Hindlimb muscle (tissue), 1 donor: ENCODE data around the gene GRK2. TPM values are rescaled to one million over a fixed set of nuclear protein-coding genes. Genes with fewer than 3 reads are reported as not detected.

Experiments used
- DNase-seq: peaks from one replicate; pipeline ENCODE4 v3.0.0-alpha.2; 2013
- polyA plus RNA-seq: library from polyadenylated mRNA; unstranded; fragments of 120-200 nt; gene quantifications from one replicate; pipeline ENCODE4 v1.2.1, GENCODE V29; 2013; ENCODE audit not compliant: insufficient read length

GRK2 gene
- polyA plus RNA-seq, 1 donor, result 61.1 TPM

DNA sequence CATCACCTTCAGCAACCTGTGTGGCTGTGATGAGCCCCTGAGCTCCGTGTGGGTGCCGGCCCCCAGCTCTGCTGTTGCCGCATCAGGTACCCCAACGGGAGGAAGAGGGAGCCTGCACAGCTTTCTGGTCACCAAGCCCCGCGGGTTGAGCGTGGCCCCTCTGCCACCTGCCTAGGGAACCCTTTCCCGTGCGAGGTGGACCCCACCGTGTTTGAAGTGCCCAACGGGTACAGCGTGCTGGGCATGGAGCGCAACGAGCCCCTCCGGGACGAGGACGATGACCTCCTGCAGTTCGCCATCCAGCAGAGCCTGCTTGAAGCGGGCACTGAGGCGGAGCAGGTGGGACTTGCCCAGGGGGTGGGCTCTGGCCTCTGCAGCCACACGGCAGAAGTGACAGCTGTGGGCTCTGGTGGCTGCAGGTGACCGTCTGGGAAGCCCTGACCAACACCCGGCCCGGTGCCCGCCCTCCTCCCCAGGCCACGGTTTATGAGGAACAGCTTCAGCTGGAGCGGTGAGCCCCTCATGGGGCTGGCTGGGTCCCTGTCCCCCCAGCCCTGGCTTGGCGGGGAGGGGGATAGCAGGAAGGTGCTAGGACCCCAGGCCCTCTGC, 35.1 kb downstream of the GRK2 start:
- no peak for DNase-seq

DNA sequence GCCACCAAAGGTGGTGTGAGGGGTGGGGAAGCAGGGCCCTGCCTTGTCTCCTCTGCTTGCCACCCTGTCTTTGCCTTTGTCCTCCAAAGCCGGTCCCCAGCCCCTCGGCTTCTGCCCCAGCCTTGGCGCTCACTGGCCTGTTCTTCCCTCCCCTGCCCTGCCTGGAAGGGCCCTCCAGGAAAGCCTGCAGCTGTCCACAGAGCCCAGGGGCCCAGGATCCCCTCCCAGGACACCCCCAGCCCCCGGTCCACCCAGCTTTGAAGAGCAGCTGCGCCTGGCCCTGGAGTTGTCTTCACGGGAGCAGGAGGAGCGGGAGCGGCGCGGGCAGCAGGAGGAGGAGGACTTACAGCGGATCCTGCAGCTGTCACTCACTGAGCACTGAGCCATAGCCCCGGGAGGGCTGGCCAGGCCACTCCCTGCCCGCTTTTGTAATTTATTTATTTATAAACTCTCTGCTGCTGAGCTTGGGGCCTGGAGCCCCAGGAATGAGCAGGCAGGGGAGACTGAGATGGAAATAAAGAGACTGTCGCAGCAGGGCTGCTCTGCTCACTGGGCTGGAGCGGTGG, 35.8 kb downstream of the GRK2 start:
- peak; percentile 48 for DNase-seq

DNA sequence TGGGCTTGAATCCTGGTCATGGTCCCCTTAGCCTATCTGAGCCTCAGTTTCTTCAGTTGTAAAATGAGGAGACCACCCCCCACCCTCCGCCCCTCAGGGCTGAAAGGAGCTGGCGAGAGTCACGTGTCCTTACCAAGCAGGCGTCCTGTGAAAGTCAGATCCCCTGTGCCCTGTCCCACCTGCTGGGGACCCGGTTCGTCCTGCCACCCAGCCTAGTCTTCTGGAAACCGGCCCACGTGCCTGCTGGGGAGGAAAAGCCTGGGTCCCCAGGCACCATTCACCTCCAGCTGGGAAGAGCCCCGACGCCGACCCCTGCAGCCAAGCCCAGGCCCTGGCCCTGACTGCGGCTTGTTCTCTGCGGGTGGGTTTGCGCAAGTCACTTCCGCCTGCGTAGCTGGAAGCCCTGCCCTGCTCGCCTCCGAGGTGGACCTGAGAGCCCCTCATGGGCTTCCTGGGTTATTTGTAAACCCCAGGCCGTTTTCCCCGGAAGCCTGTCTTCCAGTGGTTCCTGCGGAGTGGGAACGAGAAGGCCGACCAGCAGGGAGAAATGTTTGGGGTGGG, 36.4 kb downstream of the GRK2 start:
- DNase-seq, result no peak

DNA sequence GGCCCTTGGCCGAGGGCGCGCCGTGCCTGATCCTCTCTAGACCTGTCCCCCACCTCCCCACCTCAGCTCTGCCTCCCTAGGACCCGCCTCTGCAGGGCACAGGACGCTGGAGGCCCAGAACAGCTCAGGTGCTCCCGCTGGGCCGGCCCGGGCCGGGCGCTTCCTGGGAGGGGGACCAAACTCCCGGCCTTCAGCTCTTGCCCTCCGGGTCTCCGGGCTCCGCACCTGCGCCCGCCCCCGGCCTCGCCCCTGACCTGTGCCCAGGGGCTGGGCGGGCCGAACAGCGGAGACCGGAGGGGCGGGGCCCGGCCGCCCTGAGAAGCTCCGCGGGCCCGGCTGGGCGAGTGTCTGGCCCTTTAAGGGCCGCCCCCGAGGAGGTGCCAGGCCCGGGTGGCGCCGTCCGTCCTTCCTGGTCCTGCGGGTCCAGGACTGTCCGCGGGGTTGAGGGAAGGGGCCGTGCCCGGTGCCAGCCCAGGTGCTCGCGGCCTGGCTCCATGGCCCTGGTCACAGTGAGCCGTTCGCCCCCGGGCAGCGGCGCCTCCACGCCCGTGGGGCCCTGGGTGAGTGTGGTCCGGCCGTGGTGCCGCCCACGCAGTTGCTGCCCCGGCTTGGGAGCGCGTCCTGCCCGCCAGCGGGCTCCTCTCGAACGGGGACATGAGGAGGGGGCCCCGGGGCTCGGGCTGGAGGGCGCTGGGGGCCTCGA, 37.0 kb downstream of the GRK2 start, which contains the start of gene SSH3:
Gene SSH3, plus strand, starts transcription at position 399 of the 703 bp plus-strand sequence. Its CDS starts 96 bp downstream, at position 495.
- DNase-seq, result peak; percentile 64

DNA sequence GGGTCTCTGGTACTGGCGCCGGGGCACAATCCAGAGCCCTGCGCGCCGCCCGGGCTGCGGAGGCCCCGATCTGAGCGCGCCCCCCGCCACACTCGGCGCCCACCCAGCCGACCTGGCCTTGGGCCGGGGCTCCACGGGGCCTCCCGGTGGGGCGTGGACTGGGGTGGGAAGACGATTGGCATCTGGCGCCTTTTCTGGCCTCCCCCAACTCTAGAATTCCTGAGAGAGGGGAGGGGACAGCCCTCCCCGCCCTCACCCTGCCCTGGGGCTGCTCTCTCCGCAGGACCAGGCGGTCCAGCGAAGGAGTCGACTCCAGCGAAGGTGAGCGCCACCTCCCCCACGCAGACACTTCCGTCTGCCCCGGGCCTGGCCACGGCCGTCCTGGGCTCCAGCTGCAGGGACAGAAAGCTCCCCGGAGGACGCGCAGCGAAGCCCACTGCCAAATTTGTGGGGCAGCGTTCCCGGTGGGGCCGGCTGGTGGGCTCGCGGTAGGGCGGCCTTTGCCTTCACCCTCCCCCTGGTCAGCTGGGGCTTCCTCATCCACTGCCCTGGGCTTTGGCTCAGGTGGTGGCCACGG, 37.6 kb downstream of the GRK2 start:
- no peak for DNase-seq

DNA sequence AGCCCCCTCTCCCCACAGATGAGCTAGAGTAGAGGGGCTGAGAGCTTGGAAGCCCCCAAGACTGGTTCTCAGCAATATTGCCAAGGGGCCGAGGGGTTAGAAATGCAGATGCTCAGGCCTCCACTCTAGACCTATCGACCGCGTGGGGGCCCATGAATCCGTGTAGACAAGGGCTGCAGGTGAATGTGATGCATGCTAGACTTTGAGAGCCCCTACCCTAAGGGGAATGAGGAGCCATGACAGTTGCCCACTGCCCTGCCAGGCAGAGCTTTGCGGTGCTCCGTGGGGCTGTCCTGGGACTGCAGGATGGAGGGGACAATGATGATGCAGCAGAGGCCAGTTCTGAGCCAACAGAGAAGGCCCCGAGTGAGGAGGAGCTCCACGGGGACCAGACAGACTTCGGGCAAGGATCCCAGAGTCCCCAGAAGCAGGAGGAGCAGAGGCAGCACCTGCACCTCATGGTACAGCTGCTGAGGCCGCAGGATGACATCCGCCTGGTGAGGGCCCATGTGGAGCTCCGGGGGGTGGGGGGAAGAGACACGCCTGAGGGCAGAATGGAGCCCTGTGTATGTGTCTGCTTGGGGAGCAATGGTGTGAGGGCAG, 38.3 kb downstream of the GRK2 start:
- DNase-seq, result no peak

DNA sequence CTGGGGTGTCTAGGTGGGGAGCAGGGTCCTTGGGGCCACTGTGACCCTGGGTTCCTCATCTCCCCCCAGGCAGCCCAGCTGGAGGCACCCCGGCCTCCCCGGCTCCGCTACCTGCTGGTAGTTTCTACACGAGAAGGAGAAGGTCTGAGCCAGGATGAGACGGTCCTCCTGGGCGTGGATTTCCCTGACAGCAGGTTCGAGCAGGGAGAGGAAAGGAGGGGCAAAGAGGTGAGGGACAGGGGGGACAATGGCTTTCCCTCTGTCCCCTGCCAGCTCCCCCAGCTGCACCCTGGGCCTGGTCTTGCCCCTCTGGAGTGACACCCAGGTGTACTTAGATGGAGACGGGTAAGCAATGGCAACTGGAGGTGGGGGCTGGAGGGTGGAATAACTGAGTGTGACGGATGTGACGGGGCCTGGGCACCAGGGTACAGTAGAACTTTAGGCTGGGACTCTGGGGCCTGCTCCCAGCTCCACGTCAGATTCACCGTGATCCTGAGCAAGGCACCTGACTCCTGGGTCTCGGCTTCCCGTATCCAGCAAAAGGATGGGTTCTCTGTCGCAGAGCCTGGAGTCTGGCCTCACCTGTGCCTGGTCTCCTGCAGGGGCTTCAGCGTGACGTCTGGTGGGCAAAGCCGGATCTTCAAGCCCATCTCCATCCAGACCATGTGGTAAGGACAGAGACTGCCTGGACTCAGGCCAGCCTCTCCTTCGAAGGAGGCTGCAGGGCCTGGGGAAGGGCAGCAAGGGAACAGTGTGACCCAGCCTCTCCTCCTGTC, 40.7 kb downstream of the GRK2 start:
- DNase-seq, result no peak

DNA sequence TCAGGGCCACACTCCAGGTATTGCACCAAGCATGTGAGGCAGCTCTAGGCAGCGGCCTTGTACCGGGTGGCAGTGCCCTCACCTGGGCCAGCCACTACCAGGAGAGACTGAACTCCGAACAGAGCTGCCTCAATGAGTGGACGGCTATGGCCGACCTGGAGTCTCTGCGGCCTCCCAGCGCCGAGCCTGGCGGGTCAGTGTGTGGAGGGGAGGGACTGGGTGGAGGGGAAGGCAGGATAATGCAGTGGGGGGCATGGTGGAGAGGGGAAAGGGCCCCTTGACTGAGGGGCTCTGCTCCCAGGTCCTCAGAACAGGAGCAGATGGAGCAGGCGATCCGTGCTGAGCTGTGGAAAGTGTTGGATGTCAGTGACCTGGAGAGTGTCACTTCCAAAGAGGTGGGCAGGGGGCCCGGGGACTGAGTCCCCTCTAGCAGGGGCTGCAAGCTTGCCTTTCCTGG, 41.3 kb downstream of the GRK2 start:
- DNase-seq, result no peak

DNA sequence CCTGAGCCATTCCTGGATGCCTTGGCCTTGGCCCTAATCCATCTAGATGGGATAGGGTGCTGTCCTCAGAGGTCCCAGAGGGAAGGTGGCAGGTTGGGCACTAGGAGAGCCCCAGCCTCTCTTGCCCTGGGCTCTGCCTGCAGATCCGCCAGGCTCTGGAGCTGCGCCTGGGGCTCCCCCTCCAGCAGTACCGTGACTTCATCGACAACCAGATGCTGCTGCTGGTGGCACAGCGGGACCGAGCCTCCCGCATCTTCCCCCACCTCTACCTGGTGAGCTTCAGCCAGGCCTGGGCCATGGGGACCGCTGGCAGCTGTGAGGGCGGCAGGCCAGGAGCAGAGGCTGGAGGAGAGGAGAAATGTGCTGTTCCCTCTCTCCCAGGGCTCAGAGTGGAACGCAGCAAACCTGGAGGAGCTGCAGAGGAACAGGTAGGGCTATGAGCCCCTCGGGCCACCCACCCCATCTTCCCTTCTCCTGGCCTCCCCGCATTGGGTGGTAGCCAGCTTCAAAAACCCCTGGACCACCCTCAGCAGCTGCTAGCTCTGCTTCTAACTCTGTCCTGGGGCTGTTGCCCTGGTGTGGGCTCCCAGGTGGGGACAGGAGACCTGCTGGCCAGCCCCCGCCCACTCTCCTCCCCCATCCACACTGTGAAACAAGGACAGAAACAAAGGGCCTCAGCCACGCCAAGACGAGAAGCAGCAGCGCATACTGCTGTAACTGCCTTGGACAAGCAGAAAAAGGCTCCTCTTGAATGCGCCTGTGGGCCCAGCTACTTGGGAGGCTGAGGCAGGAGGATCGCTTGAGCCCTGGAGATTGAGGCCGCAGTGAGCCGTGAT, 42.0 kb downstream of the GRK2 start:
- DNase-seq, result no peak

DNA sequence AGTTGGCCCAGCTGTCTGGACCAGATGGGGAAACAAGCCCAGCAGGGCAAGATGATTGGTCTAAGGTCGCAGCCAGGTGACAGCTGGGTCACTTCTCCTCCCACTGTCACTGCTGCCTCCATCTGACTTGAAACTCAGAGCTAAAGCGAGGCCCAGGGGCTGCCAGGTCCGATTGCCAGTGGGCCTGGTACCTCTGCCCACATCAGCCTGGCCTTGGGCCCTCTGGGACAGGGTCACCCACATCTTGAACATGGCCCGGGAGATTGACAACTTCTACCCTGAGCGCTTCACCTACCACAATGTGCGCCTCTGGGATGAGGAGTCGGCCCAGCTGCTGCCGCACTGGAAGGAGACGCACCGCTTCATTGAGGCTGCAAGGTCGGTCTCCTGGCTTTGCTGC, 42.9 kb downstream of the GRK2 start:
- DNase-seq, result no peak

DNA sequence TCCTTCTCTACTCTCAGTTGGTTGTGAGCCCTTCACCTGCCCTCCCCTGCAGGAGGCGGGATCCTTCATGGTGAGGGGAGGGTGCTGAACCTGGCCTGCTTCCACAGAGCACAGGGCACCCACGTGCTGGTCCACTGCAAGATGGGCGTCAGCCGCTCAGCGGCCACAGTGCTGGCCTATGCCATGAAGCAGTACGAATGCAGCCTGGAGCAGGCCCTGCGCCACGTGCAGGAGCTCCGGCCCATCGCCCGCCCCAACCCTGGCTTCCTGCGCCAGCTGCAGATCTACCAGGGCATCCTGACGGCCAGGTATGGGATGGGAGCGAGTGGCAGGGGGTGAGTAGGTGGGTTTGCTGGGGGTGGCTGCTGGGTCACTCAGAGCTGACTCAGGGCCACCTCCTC, 43.4 kb downstream of the GRK2 start:
- no peak for DNase-seq

DNA sequence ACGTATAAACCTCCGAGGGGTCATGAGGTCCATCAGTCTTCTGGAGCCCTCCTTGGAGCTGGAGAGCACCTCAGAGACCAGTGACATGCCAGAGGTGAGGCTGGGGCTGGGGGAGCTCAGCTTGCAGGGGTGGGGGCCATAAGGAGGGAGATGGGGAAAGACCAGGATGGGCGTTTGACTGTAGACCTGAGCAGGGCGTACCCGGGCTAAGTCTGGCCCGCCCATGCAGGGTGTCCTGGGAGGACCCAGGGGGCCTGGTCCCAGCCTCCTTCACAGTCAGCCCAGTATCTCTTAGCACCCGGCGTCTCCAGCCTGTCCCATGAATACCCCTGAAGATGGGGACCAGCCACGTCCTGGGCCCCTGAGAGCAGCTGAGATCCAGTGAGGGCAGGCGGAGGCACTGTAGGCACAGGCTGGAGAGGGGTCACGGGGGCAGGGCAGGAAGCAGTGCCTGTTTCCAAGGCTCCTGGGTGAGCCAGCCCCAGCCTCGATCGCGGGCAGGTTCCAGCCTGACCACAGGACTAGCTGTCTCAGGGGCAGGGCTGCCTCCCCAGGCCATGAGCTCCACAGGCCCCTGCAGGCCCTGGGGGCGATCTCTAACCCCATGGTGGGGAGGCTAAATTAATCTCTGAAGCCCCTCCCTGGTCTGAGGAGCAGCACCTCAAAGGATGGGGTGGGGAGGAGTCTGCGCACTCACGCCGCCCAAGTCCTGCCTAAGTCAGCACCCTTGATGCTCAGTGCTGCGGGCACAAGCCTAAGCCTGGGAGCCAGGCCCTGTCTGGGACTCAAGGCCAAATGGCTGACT, 44.2 kb downstream of the GRK2 start:
- no peak for DNase-seq

DNA sequence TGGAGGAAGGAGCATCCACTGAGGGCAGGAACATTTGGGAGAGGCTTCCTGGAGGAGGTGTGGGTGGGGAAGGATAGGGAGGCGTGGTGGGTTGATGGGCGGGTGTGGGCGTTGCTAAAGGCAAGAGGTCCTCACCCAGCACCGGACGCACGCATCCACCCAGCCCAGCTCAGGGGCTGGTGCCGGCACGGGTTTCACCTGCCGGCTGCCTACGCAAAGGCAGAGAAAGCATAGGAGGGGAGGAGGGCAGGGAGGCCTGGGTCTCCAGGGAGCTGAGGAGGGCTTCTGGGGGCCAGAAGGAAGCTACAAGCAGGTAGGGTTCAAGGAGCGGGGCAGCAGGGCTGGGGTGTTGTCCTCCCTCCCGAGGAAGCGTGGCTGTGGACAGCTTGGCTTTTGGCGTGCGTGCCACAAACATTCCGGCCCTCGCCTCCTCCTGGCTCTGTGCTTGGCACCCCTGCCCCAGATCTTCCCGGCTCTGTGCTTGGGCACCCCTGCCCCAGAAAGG, 44.8 kb downstream of the GRK2 start:
- DNase-seq, result no peak

DNA sequence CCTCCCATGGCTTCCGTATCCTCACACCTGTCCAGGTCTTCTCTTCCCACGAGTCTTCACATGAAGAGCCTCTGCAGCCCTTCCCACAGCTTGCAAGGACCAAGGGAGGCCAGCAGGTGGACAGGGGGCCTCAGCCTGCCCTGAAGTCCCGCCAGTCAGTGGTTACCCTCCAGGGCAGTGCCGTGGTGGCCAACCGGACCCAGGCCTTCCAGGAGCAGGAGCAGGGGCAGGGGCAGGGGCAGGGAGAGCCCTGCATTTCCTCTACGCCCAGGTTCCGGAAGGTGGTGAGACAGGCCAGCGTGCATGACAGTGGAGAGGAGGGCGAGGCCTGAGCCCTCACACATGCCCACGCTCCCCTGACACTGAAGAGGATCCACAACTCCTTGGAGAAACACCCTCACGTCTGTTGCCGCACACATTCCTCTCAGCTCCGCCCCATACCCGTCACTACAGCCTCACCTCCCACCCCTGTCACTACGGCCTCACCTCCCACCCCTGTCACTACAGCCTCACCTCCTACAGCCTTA, 45.3 kb downstream of the GRK2 start:
- DNase-seq, result no peak

DNA sequence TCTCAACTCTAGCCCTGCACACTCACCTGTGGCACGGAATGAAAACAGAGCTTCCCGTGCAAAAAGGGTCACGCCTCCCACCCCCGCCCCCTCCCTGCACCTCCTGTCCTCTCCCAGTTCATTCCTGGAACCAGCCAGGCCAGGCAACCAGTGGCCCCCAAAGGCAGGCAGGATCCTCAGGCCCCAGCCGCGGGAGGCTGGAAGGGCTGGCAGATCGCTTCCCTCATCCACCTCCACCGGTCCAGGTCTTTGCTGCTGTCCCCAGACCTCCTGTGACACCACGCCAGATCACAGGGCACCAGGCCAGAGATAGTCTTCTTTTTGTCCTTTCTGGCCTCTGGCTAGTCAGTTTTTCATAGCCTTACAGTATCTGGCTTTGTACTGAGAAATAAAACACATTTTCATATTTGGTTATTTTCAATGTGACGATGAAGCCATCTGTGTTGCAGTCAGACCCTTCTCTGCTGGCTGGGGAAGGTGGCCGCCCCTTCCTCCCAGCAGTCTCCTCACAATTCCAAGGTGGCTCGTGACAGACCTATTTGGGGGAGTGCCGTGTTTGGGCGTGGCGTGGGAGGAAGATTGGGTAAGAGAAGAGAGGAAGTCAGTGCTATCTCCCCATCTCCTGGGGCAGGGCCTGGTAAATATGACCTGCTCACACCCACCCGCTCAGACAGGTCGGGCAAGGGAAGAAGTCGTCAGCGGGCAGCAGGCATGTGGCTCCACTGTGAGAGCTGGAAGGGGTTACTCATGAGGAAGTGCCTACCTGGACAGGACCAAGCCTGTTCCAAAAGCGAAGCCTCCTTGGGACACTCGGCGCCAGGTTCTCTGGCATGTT, 46.1 kb downstream of the GRK2 start:
- DNase-seq, result no peak

DNA sequence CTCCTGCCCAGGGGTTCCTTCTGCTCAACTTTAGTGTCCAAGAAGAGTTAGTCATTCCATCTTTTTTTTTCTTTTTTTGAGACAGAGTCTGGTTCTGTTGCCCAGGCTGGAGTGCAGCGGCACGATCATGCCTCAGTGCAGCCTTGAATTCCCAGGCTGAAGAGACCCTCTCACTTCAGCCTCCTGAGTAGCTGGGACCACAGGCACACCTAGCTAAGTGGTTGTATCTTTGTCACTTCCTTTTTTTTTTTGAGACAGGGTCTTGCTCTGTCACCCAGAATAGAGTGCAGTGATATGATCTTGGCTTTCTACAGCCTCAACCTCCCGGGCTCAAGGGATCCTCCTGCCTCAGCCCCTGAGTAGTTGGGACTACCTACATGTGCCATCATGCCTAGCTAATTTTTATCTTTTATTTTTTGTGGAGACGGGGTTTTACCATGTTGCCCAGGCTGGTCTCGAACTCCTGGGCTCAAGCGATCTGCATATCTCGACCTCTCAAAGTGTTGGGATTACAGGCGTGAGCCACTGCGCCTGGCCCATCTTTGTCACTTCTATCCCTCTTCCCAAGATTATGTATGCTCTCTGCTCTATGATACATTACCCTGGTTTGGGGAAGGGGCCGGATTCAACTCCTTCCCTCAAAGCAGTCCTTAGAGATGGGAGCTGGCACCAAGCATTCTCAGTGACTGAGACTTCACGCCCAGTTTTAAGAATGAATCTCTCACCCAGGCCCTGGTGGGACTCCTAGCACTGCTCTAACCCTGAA, 47.0 kb downstream of the GRK2 start:
- DNase-seq, result no peak

DNA sequence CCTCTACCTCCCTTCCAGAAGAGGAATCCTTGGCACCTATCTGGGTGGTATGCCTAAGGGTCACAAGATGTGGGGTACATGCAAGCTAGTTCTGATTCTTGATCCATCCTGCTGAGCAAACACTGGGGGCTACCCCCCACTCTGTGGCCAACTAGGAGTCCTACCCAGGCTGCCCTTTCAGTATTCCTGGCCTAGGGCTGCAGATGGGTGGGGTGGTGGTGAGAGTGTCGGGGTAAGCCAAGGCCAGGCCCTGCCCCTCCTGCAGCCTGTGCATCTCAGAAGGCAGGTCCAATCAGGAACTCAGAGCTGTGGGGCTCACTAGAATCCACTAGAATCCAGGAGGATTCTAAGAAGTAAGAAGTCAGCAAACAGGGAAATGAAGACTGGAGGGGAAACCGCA, 47.9 kb downstream of the GRK2 start:
- DNase-seq, result no peak

DNA sequence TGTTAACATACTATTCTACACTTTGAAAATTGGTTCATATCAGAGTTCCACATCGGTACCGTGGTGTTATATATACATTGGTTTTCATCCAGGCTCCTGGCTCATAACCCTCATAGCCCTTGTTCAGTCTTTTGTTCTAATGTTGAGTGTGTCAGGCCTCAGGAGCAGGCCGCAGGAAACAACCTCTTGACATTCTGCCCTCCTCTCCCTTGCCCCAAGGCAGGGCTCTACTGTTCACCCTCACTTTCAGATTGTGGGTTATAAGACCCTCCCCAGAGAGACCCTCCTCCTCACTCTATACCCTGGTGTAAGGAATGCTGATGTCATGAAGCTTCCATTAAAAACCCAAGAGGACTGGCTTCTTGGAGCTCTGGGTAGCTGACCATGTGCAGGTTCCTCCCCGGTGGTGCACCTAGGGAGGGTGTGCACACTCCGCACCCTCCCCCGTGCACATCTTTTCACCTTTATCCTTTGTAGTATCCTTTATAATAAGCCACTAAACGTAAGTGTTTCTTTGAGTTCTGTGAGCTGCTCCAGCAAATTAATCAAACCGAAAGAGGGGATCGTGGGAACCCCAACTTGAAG, 49.1 kb downstream of the GRK2 start:
- no peak for DNase-seq
